Astrocyte (in vitro differentiated cells and primary cell): ENCODE data around the gene LZTS3.

Source experiments
- CTCF ChIP-seq: IDR thresholded peaks from 2 replicates; pipeline ENCODE4 v1.5.1; 2011; ENCODE audit warnings: low read depth, mild to moderate bottlenecking, inconsistent platforms, low read length, moderate library complexity; ENCODE audit not compliant: insufficient read depth
- EZH2 ChIP-seq: IDR thresholded peaks from 2 replicates; pipeline ENCODE4 v1.6.1; 2012; ENCODE audit warnings: mild to moderate bottlenecking, low read length, inconsistent platforms; ENCODE audit not compliant: insufficient read depth

DNA sequence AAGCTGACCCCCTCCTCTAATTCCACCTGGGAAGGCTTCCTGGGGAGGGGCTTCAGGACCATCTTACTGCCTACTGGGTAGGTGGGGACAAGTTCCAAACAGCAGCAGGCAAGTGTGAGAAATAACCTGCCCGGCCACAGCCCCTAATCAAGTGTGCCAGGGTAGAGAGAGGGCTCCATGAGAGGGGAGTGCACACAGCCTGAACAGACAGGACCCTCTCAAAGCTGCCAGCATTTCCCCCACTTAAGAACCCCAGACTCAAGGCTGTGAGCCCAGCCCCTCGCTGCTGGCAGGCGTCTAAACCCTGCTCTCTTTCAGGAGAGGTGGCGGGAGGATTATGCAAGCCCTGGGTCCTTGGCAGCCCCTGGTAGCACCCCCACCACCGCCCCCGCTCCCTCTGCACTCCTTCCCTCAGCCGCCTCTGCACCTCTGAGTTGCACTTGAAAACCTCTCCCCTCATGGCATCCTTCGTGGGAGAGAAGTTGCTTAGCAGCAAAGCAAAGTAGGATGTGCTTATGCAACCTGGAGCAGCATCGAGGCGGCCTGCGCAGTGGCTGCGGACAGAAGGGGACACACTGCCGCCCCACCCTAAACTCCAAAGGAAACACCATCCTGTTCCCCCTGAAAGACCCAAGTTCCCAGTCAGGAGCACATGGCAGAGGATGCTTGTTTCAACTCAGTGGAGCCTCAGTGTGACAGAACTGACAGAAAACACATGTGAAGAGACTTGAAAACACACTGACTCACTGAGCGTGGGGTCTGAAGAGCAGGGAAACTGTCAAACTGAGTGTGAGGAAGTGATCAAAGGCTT, 20.7 kb upstream of the LZTS3 start:
- TF ChIP-seq CTCF: no peak
- no peak for TF ChIP-seq EZH2
